Subcutaneous abdominal adipose tissue (tissue), 5 donors: ENCODE results near the gene C19orf47.
"Not testable (repeated sequence)": the region's sequence is repeated elsewhere in the genome, so short reads cannot be mapped to it uniquely, and the experiment has no call there.

Experiments
- H3K27ac ChIP-seq: one replicate; pipeline ENCODE4 v1.7.0; 2013; ENCODE audit warnings: low read depth, mild to moderate bottlenecking, inconsistent platforms, low read length, moderate library complexity
- H3K27me3 ChIP-seq, 5 donors: one replicate each; pipeline ENCODE4 v1.7.0; 2013; ENCODE audit warnings: low read length in 5 of 5, inconsistent platforms in 1 of 5; ENCODE audit not compliant: control insufficient read depth in 5 of 5, insufficient read depth in 4 of 5
- H3K36me3 ChIP-seq, 5 donors: one replicate each; pipeline ENCODE4 v1.7.0; 2013; ENCODE audit warnings: low read length in 5 of 5; ENCODE audit not compliant: control insufficient read depth in 5 of 5, insufficient read depth in 5 of 5
- H3K4me1 ChIP-seq, 5 donors: one replicate each; pipeline ENCODE4 v1.7.0; 2013; ENCODE audit warnings: low read length in 5 of 5, mild to moderate bottlenecking in 3 of 5, moderate library complexity in 1 of 5; ENCODE audit not compliant: control insufficient read depth in 5 of 5, insufficient read depth in 5 of 5
- H3K4me3 ChIP-seq, 5 donors: one replicate each; pipeline ENCODE4 v1.7.0; 2013; ENCODE audit warnings: low read length in 5 of 5, low read depth in 1 of 5
- H3K9ac ChIP-seq, 5 donors: one replicate each; pipeline ENCODE4 v1.7.0; 2013; ENCODE audit warnings: low read length in 5 of 5, mild to moderate bottlenecking in 4 of 5, moderate library complexity in 3 of 5
- H3K9me3 ChIP-seq, 5 donors: one replicate each; pipeline ENCODE4 v1.7.0; 2013; ENCODE audit warnings: low read length in 5 of 5; ENCODE audit not compliant: control insufficient read depth in 5 of 5
- donor health status: healthy.
- donor health status: healthy.
- donor health status: healthy.
- donor health status: healthy.
- donor health status: healthy.

The C19orf47 gene

DNA sequence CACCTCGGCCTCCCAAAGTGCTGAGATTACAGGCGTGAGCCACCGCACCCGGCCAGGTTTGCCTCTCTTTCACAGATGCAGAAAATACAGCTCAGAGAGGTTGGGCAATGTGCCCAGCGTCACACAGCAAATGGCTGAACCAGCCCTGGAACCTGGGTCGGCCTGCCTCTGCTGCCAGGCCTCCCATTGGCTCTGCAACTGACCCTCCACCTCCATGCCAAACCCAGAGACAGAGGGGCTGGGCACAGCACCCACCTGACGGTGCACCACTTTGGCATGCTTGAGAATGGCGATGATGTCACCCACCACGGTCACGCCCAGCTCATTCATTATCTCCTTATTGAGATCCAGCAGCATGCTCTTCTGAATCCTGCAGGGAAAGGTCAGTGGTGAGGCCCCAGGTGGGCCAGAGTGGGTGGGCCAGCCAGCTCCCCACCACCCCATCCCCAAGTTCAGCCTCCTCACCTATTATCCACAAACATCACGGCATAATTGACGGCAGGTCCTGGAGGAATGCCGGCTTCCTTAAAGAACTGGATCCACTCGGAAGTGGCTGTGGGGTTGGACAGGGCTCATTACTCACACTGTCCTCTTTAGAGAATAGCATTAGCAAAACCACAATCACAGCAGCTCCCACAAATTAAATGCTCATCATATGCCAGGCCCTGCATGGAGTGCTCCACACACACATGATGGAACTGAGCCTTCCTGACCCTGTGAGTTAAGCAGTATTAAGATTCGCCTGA is 12.2 kb downstream of the C19orf47 start:
- Histone ChIP-seq H3K4me3 (no peak overlapping the region), H3K9ac (no peak overlapping the region), H3K27me3 (no peaks in the 10 kb centered on the region), H3K4me1 (peaks cover 0 to 1% (median 0%) of the 10 kb centered on the region in 5 donors), H3K27ac (no peak overlapping the region), H3K36me3 (peaks cover 14 to 55% (median 43%) of the 10 kb centered on the region in 5 donors), H3K9me3 (no peaks in the 10 kb centered on the region)

DNA sequence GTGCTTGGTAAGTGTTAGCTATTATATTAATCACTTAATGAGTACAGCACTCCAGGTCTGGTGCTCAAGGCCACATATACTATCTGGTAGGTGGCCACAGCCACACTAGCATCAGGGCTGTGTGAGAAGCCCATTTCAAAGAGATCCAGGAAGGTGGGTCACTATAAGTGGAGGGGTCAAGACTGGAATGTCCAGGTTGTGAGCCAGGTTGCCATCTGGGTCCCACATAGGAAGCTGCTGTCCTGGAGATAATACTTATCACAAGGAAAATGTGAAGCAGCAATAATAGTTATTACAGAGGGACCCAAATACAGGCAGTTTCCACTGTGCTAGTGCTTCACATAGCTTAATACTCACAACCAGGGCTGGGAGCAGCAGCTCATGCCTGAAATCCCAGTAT is 13.1 kb downstream of the C19orf47 start:
- Histone ChIP-seq H3K4me1 (peaks cover 0 to 1% (median 0%) of the 10 kb centered on the region in 5 donors), H3K9me3 (no peaks in the 10 kb centered on the region), H3K4me3 (no peak overlapping the region), H3K36me3 (peaks cover 14 to 61% (median 47%) of the 10 kb centered on the region in 5 donors), H3K27me3 (no peaks in the 10 kb centered on the region), H3K9ac (no peak overlapping the region), H3K27ac (no peak overlapping the region)

DNA sequence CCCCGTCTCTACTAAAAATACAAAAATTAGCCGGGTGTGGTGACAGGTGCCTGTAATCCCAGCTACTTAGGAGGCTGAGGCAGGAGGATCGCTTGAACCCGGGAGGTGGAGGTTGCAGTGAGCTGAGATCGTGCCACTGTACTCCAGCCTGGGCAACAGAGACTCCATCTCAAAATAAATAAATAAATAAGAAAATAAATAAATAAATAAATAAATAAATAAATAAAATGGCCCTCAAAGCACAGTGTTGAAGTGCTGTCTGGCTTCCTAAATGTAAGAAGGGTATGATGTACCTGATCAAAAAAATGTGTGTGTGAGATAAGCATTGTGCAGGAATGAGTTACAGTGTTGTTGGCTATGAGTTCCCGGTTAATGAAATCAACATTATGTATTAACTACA is 15.1 kb downstream of the C19orf47 start:
- H3K4me1 ChIP-seq, H3K9me3 ChIP-seq, H3K9ac ChIP-seq, H3K27me3 ChIP-seq, H3K4me3 ChIP-seq, H3K27ac ChIP-seq: not testable (repeated sequence)
- peaks cover 10 to 69% (median 55%) of the 10 kb centered on the region in 5 donors for H3K36me3 ChIP-seq

DNA sequence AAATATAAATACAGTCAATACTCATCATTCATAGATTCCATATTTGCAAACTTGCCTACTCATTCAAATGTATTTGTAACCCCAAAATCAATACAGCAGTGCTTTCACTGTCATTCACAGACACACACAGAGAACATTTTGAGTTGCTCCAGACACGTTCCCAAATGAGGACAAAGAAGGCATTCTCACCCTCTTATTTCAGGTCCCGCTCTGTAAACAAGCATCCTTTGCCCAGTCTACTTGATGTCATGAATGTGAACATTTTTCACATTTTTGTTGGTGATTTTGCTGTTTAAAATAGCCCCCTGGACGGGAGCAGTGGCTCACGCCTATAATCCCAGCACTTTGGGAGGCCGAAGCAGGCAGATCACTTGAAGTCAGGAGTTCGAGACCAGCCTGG is 15.5 kb downstream of the C19orf47 start:
- Histone ChIP-seq H3K27ac (no peak overlapping the region), H3K9me3 (no peaks in the 10 kb centered on the region), H3K36me3 (peaks cover 10 to 74% (median 60%) of the 10 kb centered on the region in 5 donors), H3K9ac (no peak overlapping the region), H3K4me3 (no peak overlapping the region), H3K4me1 (peaks cover 0 to 1% (median 0%) of the 10 kb centered on the region in 5 donors), H3K27me3 (no peaks in the 10 kb centered on the region)

DNA sequence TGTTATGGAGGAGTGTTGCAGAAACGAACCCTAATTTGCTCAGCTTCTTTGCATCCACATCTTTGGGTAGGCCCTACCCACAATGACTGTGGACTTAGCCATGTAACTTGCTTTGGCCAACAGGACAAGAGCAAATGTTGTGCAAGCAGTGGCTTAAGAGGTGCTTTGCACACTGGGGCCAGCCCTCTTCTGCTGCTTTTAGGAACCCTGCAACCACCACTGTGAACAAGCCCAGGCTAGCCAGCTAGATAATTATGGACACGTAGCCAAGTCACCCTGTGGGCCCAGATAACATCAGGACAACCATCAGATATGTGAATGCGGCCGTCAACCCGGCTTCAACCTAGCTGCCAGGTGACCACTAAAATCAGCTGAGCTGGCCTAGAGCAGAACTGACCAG is 17.1 kb downstream of the C19orf47 start:
- H3K27me3 ChIP-seq: no peaks in the 10 kb centered on the region
- H3K4me3 ChIP-seq: no peak overlapping the region
- no peak overlapping the region for H3K27ac ChIP-seq
- peak overlapping the region in 1 of 5 donors; percentile 1 for H3K9ac ChIP-seq
- peaks cover 0 to 1% (median 0%) of the 10 kb centered on the region in 5 donors for H3K4me1 ChIP-seq
- no peaks in the 10 kb centered on the region for H3K9me3 ChIP-seq
- H3K36me3 ChIP-seq: peaks cover 10 to 84% (median 69%) of the 10 kb centered on the region in 5 donors

DNA sequence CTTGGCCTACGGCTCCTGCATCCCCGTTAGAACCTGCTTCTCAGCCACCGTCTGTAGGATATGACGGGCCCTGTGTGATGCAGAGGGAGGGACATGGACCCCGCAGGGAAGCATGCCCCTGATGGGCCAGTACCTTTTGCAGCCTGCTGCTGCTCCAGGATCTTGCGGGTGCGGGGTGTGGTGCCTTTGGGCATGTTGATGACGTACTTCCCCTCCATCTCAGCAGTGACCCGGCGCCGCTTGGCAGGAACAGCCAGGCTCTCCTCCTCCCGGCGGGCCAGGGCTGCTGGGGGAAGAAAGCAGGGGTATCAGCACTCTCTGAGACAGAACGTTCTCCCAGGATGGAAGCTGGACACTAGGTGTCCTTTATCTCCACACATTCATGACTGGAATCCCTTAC is 22.0 kb downstream of the C19orf47 start:
- Histone ChIP-seq H3K27ac (no peak overlapping the region), H3K36me3 (peaks cover 3 to 91% (median 80%) of the 10 kb centered on the region in 5 donors), H3K27me3 (no peaks in the 10 kb centered on the region), H3K4me1 (no peaks in the 10 kb centered on the region), H3K9ac (no peak overlapping the region), H3K9me3 (no peaks in the 10 kb centered on the region), H3K4me3 (no peak overlapping the region)

DNA sequence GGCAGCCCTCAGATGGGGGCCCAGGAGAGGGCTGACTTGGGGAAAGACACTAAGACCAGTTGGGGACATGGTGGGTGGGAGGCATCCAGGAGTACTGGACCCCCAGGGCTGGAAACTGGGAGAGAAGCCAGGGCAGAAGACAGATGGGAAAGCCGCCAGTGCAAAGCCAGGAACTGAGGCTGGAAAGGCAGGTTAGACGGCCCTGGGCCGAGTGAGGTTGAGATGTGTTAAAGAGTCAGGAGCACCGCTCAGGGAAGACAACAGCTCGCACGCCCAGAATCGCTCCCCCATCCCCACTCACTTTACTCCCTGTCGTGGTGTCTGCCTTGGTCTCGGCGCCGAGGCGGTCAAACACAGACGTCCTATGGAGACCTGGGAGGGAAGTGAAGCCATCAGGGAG is 24.5 kb downstream of the C19orf47 start:
- H3K27ac ChIP-seq: no peak overlapping the region
- no peak overlapping the region for H3K4me3 ChIP-seq
- H3K27me3 ChIP-seq: no peaks in the 10 kb centered on the region
- H3K36me3 ChIP-seq: peaks cover 0 to 88% (median 76%) of the 10 kb centered on the region in 5 donors
- H3K4me1 ChIP-seq: no peaks in the 10 kb centered on the region
- no peaks in the 10 kb centered on the region for H3K9me3 ChIP-seq
- H3K9ac ChIP-seq: no peak overlapping the region

DNA sequence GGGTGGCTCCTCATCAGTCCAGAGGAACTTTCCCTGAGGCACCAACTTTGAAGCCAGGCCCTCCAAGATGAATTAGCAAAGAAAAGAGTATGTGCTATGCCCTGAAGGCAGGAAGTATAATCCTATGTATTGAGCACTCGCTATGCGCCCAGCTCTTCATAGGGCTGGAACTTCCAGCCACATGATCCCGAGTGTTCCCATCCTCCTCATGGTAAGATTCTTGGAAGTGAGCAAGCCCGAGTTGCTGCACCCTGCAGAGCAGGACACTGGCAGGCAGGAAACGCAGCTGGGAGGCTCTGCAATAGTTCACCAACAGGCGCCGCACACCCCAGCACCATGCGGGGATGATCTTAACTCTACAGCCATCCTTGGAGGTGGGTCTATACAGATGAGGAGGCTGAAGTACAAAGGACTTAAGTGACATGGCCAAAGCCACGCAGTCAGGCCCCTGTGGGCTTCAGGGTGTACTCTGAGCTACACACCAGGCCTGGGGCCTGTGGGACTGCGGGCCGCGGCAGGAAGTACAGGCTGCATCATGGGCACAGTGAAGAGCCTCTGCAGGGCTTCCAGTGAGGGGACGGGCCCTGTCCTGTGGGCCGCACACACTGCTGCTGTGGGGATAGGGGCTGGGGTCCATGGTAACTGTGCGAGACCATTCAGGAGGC is 25.1 kb downstream of the C19orf47 start:
- no peaks in the 10 kb centered on the region for H3K9me3 ChIP-seq
- H3K9ac ChIP-seq: no peak overlapping the region
- H3K27ac ChIP-seq: no peak overlapping the region
- H3K27me3 ChIP-seq: no peaks in the 10 kb centered on the region
- H3K36me3 ChIP-seq: peaks cover 0 to 88% (median 73%) of the 10 kb centered on the region in 5 donors
- no peaks in the 10 kb centered on the region for H3K4me1 ChIP-seq
- no peak overlapping the region for H3K4me3 ChIP-seq

DNA sequence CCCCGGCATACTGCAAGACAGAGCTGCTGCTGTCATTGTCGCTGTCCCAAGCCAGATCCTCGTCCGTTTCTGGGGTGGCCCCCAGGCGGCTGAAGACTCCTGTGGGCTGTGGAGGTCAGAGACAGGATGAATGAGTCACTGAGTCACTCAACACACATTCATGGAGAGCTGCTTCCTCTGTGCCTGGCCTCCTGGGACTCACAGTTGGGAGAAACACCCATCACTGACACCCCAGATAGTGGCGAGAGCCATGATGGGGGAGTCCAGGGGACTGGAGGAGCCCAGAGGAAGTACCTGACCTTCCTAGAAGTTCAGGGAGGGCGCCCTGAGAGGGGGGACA is 26.0 kb downstream of the C19orf47 start:
- H3K36me3 ChIP-seq: peaks cover 0 to 87% (median 67%) of the 10 kb centered on the region in 5 donors
- H3K9ac ChIP-seq: no peak overlapping the region
- H3K4me3 ChIP-seq: no peak overlapping the region
- no peaks in the 10 kb centered on the region for H3K9me3 ChIP-seq
- H3K27ac ChIP-seq: no peak overlapping the region
- no peaks in the 10 kb centered on the region for H3K27me3 ChIP-seq
- no peaks in the 10 kb centered on the region for H3K4me1 ChIP-seq

DNA sequence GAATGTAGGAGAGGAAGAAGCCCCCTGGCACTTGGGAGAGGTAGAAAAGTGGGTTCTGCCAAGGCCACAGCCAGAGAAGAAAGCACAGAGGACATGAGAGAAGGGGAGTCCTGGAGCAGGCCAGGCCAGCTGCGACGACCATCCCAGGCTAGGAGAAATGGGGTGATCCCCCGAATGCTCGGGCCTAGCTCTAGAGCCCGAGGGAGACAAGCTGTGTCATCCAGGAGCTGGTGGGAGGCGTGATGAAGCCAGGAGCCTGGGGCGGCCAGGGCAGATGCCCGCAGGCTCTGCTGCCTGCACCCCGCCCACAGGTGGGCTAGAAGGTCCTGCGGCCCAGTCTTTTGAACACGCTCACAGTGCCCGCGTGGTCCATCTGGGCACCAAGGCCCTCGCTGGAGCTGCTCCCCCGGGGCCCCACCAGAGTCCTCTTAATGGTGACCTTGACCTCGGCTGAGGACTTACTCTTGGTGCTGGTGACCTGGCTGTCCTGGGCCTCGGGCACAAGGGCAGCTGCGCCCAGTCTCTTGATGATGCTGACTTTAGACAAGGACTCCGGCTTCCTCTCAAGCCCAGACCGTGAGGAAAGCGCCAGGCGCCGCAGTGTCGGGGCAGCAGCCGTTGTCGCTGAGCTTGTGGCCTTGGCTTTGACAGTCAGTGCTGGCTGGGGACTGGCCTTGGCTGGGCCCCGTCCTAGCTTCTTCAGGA is 26.5 kb downstream of the C19orf47 start:
- H3K4me1 ChIP-seq: no peaks in the 10 kb centered on the region
- H3K4me3 ChIP-seq: no peak overlapping the region
- H3K36me3 ChIP-seq: peaks cover 0 to 90% (median 66%) of the 10 kb centered on the region in 5 donors
- no peak overlapping the region for H3K27ac ChIP-seq
- no peaks in the 10 kb centered on the region for H3K9me3 ChIP-seq
- no peaks in the 10 kb centered on the region for H3K27me3 ChIP-seq
- H3K9ac ChIP-seq: no peak overlapping the region
